ENCODE measurements around the gene MYL1.

MYL1 gene

GRCh38 chr2:210264282-210264681 is 50.7 kb downstream of the MYL1 start:
- no peaks in the 10 kb centered on the region for H3F3A ChIP-seq (ENCODE audit: control insufficient read depth, insufficient read depth)
- H3K27ac ChIP-seq (ENCODE audit: low read depth, low read length): no peak overlapping the region
- no peaks in the 10 kb centered on the region for H3K9me3 ChIP-seq (ENCODE audit: control insufficient read depth, insufficient read depth, low read length)
- H3K36me3 ChIP-seq (ENCODE audit: control insufficient read depth, low read length): no peaks in the 10 kb centered on the region
- H3K9me2 ChIP-seq (replicated peaks; ENCODE audit: control insufficient read depth, low read length): no peaks in the 10 kb centered on the region
- H4K20me1 ChIP-seq (ENCODE audit: control insufficient read depth, insufficient read depth, low read depth, low read length): no peaks in the 10 kb centered on the region
- no peak overlapping the region for H3K4me2 ChIP-seq (ENCODE audit: low read length)
- H3K79me2 ChIP-seq (ENCODE audit: control insufficient read depth, low read length): no peaks in the 10 kb centered on the region
- TF ChIP-seq CTCF (IDR thresholded peaks at IDR 0.05; ENCODE audit: low read depth, low read length, poor library complexity, severe bottlenecking): no peak
- TF ChIP-seq EZH2phosphoT487 (IDR thresholded peaks at IDR 0.05; ENCODE audit: borderline replicate concordance, low read length): no peak
- no peaks in the 10 kb centered on the region for H3K4me1 ChIP-seq (ENCODE audit: control insufficient read depth, low read length)
- no peak overlapping the region for H3K4me3 ChIP-seq (ENCODE audit: low read length)
- no peaks in the 10 kb centered on the region; the same call in 1 of the 2 replicates for H3K27me3 ChIP-seq (ENCODE audit: control insufficient read depth, low read length)

GRCh38 chr2:210263841-210264240 is 51.1 kb downstream of the MYL1 start:
- H3K36me3 ChIP-seq (ENCODE audit: control insufficient read depth, low read length): no peaks in the 10 kb centered on the region
- H3F3A ChIP-seq (ENCODE audit: control insufficient read depth, insufficient read depth): no peaks in the 10 kb centered on the region
- H3K4me3 ChIP-seq (ENCODE audit: low read length): no peak overlapping the region
- TF ChIP-seq CTCF (IDR thresholded peaks at IDR 0.05; ENCODE audit: low read depth, low read length, poor library complexity, severe bottlenecking): no peak
- TF ChIP-seq EZH2phosphoT487 (IDR thresholded peaks at IDR 0.05; ENCODE audit: borderline replicate concordance, low read length): no peak
- no peak overlapping the region for H3K4me2 ChIP-seq (ENCODE audit: low read length)
- no peak overlapping the region for H3K27ac ChIP-seq (ENCODE audit: low read depth, low read length)
- no peaks in the 10 kb centered on the region for H3K4me1 ChIP-seq (ENCODE audit: control insufficient read depth, low read length)
- H3K9me3 ChIP-seq (ENCODE audit: control insufficient read depth, insufficient read depth, low read length): no peaks in the 10 kb centered on the region
- no peaks in the 10 kb centered on the region for H4K20me1 ChIP-seq (ENCODE audit: control insufficient read depth, insufficient read depth, low read depth, low read length)
- H3K27me3 ChIP-seq (ENCODE audit: control insufficient read depth, low read length): no peaks in the 10 kb centered on the region; the same call in 1 of the 2 replicates
- no peaks in the 10 kb centered on the region for H3K79me2 ChIP-seq (ENCODE audit: control insufficient read depth, low read length)
- no peaks in the 10 kb centered on the region for H3K9me2 ChIP-seq (replicated peaks; ENCODE audit: control insufficient read depth, low read length)

GRCh38 chr2:210262036-210262435 is 52.9 kb downstream of the MYL1 start:
- no peaks in the 10 kb centered on the region for H3K4me1 ChIP-seq (ENCODE audit: control insufficient read depth, low read length)
- TF ChIP-seq CTCF (IDR thresholded peaks at IDR 0.05; ENCODE audit: low read depth, low read length, poor library complexity, severe bottlenecking): no peak
- TF ChIP-seq EZH2phosphoT487 (IDR thresholded peaks at IDR 0.05; ENCODE audit: borderline replicate concordance, low read length): no peak
- H3K27ac ChIP-seq (ENCODE audit: low read depth, low read length): no peak overlapping the region
- no peaks in the 10 kb centered on the region for H3K9me3 ChIP-seq (ENCODE audit: control insufficient read depth, insufficient read depth, low read length)
- H3K36me3 ChIP-seq (ENCODE audit: control insufficient read depth, low read length): no peaks in the 10 kb centered on the region
- no peaks in the 10 kb centered on the region for H3F3A ChIP-seq (ENCODE audit: control insufficient read depth, insufficient read depth)
- no peaks in the 10 kb centered on the region for H4K20me1 ChIP-seq (ENCODE audit: control insufficient read depth, insufficient read depth, low read depth, low read length)
- H3K27me3 ChIP-seq (ENCODE audit: control insufficient read depth, low read length): no peaks in the 10 kb centered on the region; the same call in 1 of the 2 replicates
- no peak overlapping the region for H3K4me3 ChIP-seq (ENCODE audit: low read length)
- no peaks in the 10 kb centered on the region for H3K79me2 ChIP-seq (ENCODE audit: control insufficient read depth, low read length)
- no peaks in the 10 kb centered on the region for H3K9me2 ChIP-seq (replicated peaks; ENCODE audit: control insufficient read depth, low read length)
- no peak overlapping the region for H3K4me2 ChIP-seq (ENCODE audit: low read length)
